GM23338 (cell line): ENCODE data around the gene BFSP2. TPM values are rescaled to one million over a fixed set of nuclear protein-coding genes. Genes with fewer than 3 reads are reported as not detected.
A peak's percentile ranks its signal among the peaks of the same experiment; 100 is the strongest.

ENCODE experiments used
- ATAC-seq: fragments of 200-7000 bp; cut with Tn5 transposase; 3 replicates; pipeline ENCODE4 v1.9.1; 2020
- DNase-seq: peaks from one replicate; pipeline ENCODE4 v3.0.0-alpha.2; 2015; ENCODE audit warnings: low spot score
- H2AFZ ChIP-seq: fragments of 200-600 bp; sonication (generic); 2 replicates; pipeline ENCODE4 v1.8.0; 2016; ENCODE audit warnings: antibody characterized with exemption, mild to moderate bottlenecking, moderate library complexity
- H3F3A ChIP-seq: fragments of 200-600 bp; sonication (generic); replicated peaks from 2 replicates; pipeline ENCODE4 v1.8.0; 2017; ENCODE audit warnings: antibody characterized with exemption, mixed run types, low read depth
- H3K27ac ChIP-seq: fragments of 200-600 bp; sonication (generic); 2 replicates; pipeline ENCODE4 v1.6.1; 2016; ENCODE audit warnings: low read depth
- H3K27me3 ChIP-seq: fragments of 200-600 bp; sonication (generic); 2 replicates; pipeline ENCODE4 v1.8.0; 2016; ENCODE audit warnings: mild to moderate bottlenecking, mixed run types, moderate library complexity; ENCODE audit not compliant: insufficient read depth
- H3K36me3 ChIP-seq: fragments of 200-600 bp; sonication (generic); 2 replicates; pipeline ENCODE4 v1.8.0; 2016; ENCODE audit warnings: mild to moderate bottlenecking; ENCODE audit not compliant: insufficient read depth
- H3K4me1 ChIP-seq: fragments of 200-600 bp; sonication (generic); 2 replicates; pipeline ENCODE4 v1.8.0; 2016; ENCODE audit warnings: mild to moderate bottlenecking, moderate library complexity; ENCODE audit not compliant: insufficient read depth
- H3K4me2 ChIP-seq: fragments of 200-600 bp; sonication (generic); 2 replicates; pipeline ENCODE4 v1.7.1; 2017; ENCODE audit warnings: mixed run types
- H3K4me3 ChIP-seq: fragments of 200-600 bp; sonication (generic); 2 replicates; pipeline ENCODE4 v1.6.1; 2016; ENCODE audit warnings: mixed run types
- H3K79me2 ChIP-seq: fragments of 200-600 bp; sonication (generic); replicated peaks from 2 replicates; pipeline ENCODE4 v1.8.0; 2017; ENCODE audit warnings: mild to moderate bottlenecking; ENCODE audit not compliant: insufficient read depth
- H3K9me2 ChIP-seq: fragments of 200-600 bp; sonication (generic); 2 replicates; pipeline ENCODE4 v1.8.0; 2017; ENCODE audit not compliant: insufficient read depth
- H4K20me1 ChIP-seq: fragments of 200-600 bp; sonication (generic); replicated peaks from 2 replicates; pipeline ENCODE4 v1.8.0; 2017; ENCODE audit warnings: mild to moderate bottlenecking; ENCODE audit not compliant: insufficient read depth
- H3K27ac Mint-ChIP-seq: 2 replicates; pipeline ENCODE4 v1.8.0; 2020; ENCODE audit warnings: inconsistent platforms, mild to moderate bottlenecking, moderate library complexity, mixed read lengths
- H3K27me3 Mint-ChIP-seq: 3 replicates; pipeline ENCODE4 v1.8.0; 2022; ENCODE audit warnings: low read depth, mild to moderate bottlenecking, moderate library complexity, mixed read lengths, inconsistent platforms; ENCODE audit not compliant: insufficient read depth, poor library complexity
- H3K36me3 Mint-ChIP-seq: 3 replicates; pipeline ENCODE4 v1.8.0; 2021; ENCODE audit warnings: low read depth, mild to moderate bottlenecking, inconsistent platforms, moderate library complexity, mixed read lengths
- H3K4me1 Mint-ChIP-seq: 3 replicates; pipeline ENCODE4 v1.8.0; 2020; ENCODE audit warnings: mild to moderate bottlenecking, inconsistent platforms, mixed read lengths
- H3K4me3 Mint-ChIP-seq: 3 replicates; pipeline ENCODE4 v1.8.0; 2021; ENCODE audit warnings: moderate library complexity, mild to moderate bottlenecking, inconsistent platforms, mixed read lengths
- H3K9me3 Mint-ChIP-seq: 3 replicates; pipeline ENCODE4 v1.8.0; 2020; ENCODE audit warnings: moderate library complexity, mild to moderate bottlenecking, inconsistent platforms, mixed read lengths
- CREB1 ChIP-seq: fragments of 250-450 bp; sonication (Bioruptor Pico); IDR thresholded peaks from 2 replicates; pipeline ENCODE4 v1.5.0; 2020; ENCODE audit warnings: low read depth, mild to moderate bottlenecking, moderate library complexity
- CTCF ChIP-seq, 2 experiments: fragments of 200-600 bp in 1 of 2; sonication (generic) in 1 of 2; conservative IDR thresholded peaks; 2 replicates each; pipeline versions ENCODE4 v1.5.1 to v1.6.1; 2016 to 2017; ENCODE audit warnings: antibody characterized with exemption in 2 of 2, low read depth in 2 of 2, mild to moderate bottlenecking in 2 of 2, moderate library complexity in 1 of 2
- ETS1 ChIP-seq: IDR thresholded peaks from 2 replicates; pipeline ENCODE4 v1.6.1; 2016; ENCODE audit warnings: antibody characterized with exemption
- EZH2 ChIP-seq: fragments of 200-600 bp; sonication (generic); IDR thresholded peaks from one replicate; pipeline ENCODE4 v1.8.0; 2017; ENCODE audit warnings: antibody characterized with exemption, mild to moderate bottlenecking, low read depth; ENCODE audit not compliant: unreplicated experiment
- EZH2phosphoT487 ChIP-seq: fragments of 200-600 bp; sonication (generic); IDR thresholded peaks from one replicate; pipeline ENCODE4 v1.8.1; 2018; ENCODE audit warnings: antibody characterized with exemption; ENCODE audit not compliant: unreplicated experiment
- NANOG ChIP-seq: IDR thresholded peaks from 2 replicates; pipeline ENCODE4 v1.6.1; 2016; ENCODE audit warnings: antibody characterized with exemption, borderline replicate concordance
- POLR2AphosphoS5 ChIP-seq: IDR thresholded peaks from 2 replicates; pipeline ENCODE4 v1.6.1; 2016; ENCODE audit warnings: antibody characterized with exemption, low read depth
- REST ChIP-seq: IDR thresholded peaks from one replicate; pipeline ENCODE4 v1.6.1; 2018; ENCODE audit warnings: antibody characterized with exemption; ENCODE audit not compliant: unreplicated experiment
- STAT1 ChIP-seq: IDR thresholded peaks from one replicate; pipeline ENCODE4 v1.6.1; 2016; ENCODE audit warnings: antibody characterized with exemption; ENCODE audit not compliant: unreplicated experiment
- ZNF114 ChIP-seq: fragments of 250-450 bp; sonication (Bioruptor Pico); IDR thresholded peaks from 2 replicates; pipeline ENCODE4 v1.5.0; 2020; ENCODE audit warnings: mild to moderate bottlenecking, moderate library complexity
- ZNF462 ChIP-seq: fragments of 250-450 bp; sonication (Bioruptor Pico); IDR thresholded peaks from 2 replicates; pipeline ENCODE4 v1.5.0; 2020; ENCODE audit warnings: mild to moderate bottlenecking, moderate library complexity
- polyA plus RNA-seq: library from polyadenylated mRNA; unstranded; fragments of >200 nt; fragmentation: Nextera tagmentation; extraction: Ambion mirVana; gene quantifications from 2 replicates; pipeline ENCODE4 v1.2.1, GENCODE V29; 2016
- total RNA-seq: library from RNA; depleted of rRNA; stranded (reverse); fragments of >200 nt; shearing (Covaris generic); gene quantifications from 2 replicates; pipeline ENCODE4 v1.2.3, GENCODE V29; 2014

Gene BFSP2
- total and polyA plus RNA-seq, 2 experiments from 2014 or later: not detected

- Mint-ChIP-seq H3K9me3 (no peaks in the 10 kb centered on the region; the same call in 2 of the 3 replicates), H3K27me3 (peaks cover 4% of the 10 kb centered on the region), H3K36me3 (no peaks in the 10 kb centered on the region), H3K27ac (no peak overlapping the region), H3K4me3 (no peak overlapping the region), H3K4me1 (no peaks in the 10 kb centered on the region)
- no peak overlapping the region for H3K4me2 ChIP-seq
- H2AFZ ChIP-seq: peak overlapping the region; percentile 76; the same call in 1 of the 2 replicates
- no peaks in the 10 kb centered on the region for H3F3A ChIP-seq
- no peak overlapping the region for H3K4me3 ChIP-seq
- no peak for TF ChIP-seq NANOG
- no peak for TF ChIP-seq CTCF (conservative IDR thresholded peaks at IDR 0.05; ENCODE audit: low read depth in 2 of 2)
- TF ChIP-seq REST: no peak
- no peak for TF ChIP-seq EZH2
- TF ChIP-seq ETS1: no peak
- TF ChIP-seq ZNF114 (CRISPR knock-in tag): no peak
- TF ChIP-seq CREB1 (CRISPR knock-in tag): no peak
- no peak for TF ChIP-seq STAT1
- no peak for TF ChIP-seq POLR2AphosphoS5
- TF ChIP-seq EZH2phosphoT487: no peak
- no peak for TF ChIP-seq ZNF462
- H3K27me3 ChIP-seq: no peaks in the 10 kb centered on the region
- H3K9me2 ChIP-seq: no peaks in the 10 kb centered on the region
- H3K79me2 ChIP-seq: no peaks in the 10 kb centered on the region
- no peaks in the 10 kb centered on the region for H3K36me3 ChIP-seq
- no peak overlapping the region for H3K27ac ChIP-seq
- ATAC-seq (no peak), DNase-seq (no peak)
- H3K4me1 ChIP-seq: no peaks in the 10 kb centered on the region
- no peaks in the 10 kb centered on the region for H4K20me1 ChIP-seq
These were observed 106.5 kb downstream of the BFSP2 start for GRCh38 chr3:133506215-133506901.
